Stimulated activated CD4-positive, alpha-beta T cell treated with anti-CD3 and anti-CD28 coated beads, Interleukin-1b, Interleukin-23, amount 100 ng/mL, for 48 hours (primary cell): ENCODE results near the gene AFF4.
A peak's percentile ranks its signal among the peaks of the same experiment; 100 is the strongest.
"Not testable (repeated sequence)": the region's sequence is repeated elsewhere in the genome, so short reads cannot be mapped to it uniquely, and the experiment has no call there.

ENCODE experiments used
- DNase-seq: peaks from one replicate; pipeline ENCODE4 v3.0.0-alpha.2; 2020

The AFF4 gene, protein sequence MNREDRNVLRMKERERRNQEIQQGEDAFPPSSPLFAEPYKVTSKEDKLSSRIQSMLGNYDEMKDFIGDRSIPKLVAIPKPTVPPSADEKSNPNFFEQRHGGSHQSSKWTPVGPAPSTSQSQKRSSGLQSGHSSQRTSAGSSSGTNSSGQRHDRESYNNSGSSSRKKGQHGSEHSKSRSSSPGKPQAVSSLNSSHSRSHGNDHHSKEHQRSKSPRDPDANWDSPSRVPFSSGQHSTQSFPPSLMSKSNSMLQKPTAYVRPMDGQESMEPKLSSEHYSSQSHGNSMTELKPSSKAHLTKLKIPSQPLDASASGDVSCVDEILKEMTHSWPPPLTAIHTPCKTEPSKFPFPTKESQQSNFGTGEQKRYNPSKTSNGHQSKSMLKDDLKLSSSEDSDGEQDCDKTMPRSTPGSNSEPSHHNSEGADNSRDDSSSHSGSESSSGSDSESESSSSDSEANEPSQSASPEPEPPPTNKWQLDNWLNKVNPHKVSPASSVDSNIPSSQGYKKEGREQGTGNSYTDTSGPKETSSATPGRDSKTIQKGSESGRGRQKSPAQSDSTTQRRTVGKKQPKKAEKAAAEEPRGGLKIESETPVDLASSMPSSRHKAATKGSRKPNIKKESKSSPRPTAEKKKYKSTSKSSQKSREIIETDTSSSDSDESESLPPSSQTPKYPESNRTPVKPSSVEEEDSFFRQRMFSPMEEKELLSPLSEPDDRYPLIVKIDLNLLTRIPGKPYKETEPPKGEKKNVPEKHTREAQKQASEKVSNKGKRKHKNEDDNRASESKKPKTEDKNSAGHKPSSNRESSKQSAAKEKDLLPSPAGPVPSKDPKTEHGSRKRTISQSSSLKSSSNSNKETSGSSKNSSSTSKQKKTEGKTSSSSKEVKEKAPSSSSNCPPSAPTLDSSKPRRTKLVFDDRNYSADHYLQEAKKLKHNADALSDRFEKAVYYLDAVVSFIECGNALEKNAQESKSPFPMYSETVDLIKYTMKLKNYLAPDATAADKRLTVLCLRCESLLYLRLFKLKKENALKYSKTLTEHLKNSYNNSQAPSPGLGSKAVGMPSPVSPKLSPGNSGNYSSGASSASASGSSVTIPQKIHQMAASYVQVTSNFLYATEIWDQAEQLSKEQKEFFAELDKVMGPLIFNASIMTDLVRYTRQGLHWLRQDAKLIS

GRCh38 chr5:132963171-132964104 is at the start of gene AFF4:
TSS of gene AFF4 (minus strand) at chr5:132963634. CDS start at chr5:132937189, 26,445 bp downstream.
- peak; percentile 88 for DNase-seq

- not testable (repeated sequence) for DNase-seq
These were observed 45.0 kb upstream of the AFF4 start for GRCh38 chr5:133008455-133008854.

- no peak for DNase-seq
These were observed 43.2 kb upstream of the AFF4 start for GRCh38 chr5:133006653-133007052.

- DNase-seq: no peak
These were observed 35.8 kb upstream of the AFF4 start for GRCh38 chr5:132999246-132999645.

DNA sequence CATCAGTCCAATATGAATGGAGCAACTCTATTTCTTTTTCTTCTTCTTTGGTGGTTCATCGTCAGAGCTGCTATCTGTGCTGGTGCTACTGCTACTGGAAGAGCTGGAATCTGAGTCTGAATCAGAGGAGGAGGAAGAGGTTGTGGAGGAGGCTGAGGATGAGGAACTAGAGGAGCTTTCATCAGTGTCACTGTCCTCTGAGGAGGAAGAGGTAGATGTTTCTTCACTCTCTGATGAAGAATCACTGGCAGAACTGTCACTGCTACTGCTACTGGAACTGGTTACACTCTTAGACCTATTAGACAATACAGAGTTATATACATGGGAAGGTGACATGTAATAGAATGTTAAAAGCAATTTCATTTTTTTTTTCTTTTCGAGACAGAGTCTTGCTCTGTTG is 35.1 kb upstream of the AFF4 start:
- DNase-seq: no peak

GRCh38 chr5:132996307-132996706 is 32.9 kb upstream of the AFF4 start:
- DNase-seq: no peak

DNA sequence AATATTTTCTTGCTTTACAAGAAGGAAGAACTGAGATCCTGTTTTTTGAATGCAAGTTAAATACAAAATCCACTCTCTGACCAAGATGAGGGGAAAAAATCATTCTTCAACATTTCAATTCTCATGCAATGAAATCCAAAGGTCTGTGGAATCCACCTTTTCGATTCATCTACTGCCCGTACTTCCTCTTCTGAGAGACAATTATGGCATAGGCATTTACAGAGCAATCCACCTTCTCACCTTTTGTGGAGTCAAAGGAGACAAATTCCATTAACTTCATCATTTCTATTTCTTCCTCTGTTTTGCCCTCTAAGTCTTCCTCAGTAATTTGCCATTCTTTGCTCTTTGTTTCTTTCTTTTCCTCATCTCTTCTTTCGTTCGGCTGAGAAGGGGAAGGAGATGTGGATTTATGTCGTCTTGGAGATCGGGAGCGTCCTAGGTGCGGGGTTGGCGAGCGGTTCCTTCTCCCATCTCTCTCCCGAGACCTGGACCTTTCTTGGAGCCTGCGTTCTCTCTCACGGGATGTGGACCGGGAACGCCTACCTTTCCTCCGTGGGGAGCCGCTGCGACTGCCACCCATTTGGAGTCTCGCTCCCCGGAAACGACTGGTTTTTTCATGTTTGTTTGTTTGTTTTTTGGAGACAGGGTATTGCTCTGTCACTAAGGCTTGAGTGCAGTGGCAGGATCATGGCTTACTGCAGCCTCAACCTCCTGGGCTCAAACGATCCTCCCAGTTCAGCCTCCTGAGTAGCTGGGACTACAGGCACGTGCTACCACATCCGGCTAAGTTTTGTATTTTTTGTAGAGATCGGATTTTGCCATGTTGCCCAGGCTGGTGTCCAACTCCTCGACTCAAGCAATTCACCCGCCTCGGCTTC is 24.3 kb upstream of the AFF4 start:
- DNase-seq: no peak

DNA sequence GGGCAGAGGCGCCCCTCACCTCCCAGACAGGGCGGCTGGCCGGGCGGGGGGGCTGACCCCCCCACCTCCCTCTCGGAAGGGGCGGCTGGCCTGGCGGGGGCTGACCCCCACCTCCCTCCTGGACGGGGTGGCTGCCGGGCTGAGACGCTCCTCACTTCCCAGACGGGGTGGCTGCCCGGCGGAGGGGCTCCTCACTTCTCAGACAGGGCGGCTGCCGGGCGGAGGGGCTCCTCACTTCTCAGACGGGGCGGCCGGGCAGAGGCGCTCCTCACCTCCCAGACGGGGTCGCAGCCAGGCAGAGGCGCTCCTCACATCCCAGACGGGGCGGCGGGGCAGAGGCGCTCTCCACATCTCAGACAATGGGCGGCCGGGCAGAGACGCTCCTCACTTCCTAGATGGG is 19.5 kb upstream of the AFF4 start:
- DNase-seq: not testable (repeated sequence)

DNA sequence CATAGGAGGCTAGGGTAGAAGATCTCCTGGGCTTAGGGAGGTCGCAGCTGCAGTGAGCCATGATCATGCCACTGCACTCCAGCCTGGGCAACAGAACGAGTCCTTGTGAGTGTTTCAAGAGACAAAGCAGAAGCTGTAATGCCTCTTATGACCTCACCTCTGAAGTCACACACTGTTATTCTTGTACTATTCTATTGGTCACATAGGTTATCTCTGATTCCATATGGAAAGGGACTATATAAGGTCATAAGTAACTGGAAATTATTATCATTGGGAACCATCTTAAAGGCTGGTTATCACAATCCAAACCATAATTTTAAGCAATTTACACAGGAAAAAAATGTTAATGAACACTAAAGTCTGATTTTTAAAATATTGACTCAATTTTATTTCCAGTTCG is 17.9 kb upstream of the AFF4 start:
- no peak for DNase-seq

GRCh38 chr5:132979976-132980375 is 16.5 kb upstream of the AFF4 start:
- DNase-seq: no peak

DNA sequence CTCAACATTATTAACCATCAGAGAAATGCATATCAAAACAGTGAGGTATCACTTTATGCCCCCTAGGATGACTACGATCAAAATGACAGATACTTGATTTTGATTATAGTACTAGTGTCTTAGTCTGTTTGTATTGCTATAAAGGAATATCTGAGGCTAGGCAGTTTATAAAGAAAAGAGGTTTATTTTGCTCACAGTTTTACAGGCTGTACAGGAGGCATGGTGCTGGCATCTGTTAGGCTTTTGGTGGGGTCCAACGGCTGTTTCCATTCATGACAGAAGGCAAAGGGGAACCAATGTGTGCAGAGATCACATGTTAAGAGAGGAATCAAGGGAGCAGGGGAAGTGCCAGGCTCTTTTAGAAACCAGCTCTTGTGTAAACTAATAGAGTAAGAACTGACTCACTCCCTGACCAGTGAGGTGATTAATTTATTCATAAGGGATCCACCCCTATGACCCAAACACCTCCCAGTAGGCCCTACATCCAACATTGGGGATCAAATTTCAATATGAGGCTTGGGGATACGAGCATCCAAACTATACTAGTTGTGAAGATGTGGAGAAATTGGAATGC is 16.0 kb upstream of the AFF4 start:
- DNase-seq: no peak

DNA sequence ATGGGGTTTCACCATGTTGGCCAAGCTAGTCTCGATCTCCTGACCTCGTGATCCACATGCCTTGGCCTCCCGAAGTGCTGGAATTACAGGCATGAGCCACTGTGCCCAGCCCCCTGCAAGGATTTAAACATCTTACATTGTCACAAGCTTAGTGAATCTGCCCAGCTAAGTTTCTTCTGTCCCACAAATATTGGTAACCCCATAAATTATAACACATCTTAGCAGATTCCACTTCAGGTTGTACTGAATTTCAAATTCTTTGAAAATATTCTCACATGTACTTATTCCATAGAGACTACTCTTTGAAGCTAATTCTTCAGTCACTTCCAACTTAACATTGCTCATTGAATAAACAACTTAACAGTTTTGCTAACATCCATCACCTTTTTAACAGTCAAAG is 13.4 kb upstream of the AFF4 start:
- DNase-seq: no peak

GRCh38 chr5:132972436-132972828 is 9.0 kb upstream of the AFF4 start:
- not testable (repeated sequence) for DNase-seq

- no peak for DNase-seq
These were observed 8.3 kb upstream of the AFF4 start for GRCh38 chr5:132971483-132972435.

DNA sequence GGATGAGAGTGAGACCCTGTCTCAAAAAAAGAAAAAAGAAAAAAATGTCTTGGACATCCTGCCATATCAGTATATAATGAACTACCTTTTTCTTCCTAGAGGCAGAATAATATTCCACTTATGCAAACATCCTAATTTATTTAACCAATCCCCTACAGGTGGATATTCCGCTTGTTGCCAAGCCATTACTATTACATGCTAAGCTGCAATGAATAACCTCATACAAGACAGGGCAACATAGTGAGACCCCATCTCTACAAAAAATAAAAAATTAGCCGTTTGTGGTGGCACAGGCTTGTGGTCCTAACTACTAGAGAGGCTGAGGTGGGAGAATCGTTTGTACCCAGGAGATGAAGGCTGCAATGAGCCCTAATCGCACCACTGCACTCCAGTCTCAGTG is 1.7 kb upstream of the AFF4 start:
- no peak for DNase-seq

DNA sequence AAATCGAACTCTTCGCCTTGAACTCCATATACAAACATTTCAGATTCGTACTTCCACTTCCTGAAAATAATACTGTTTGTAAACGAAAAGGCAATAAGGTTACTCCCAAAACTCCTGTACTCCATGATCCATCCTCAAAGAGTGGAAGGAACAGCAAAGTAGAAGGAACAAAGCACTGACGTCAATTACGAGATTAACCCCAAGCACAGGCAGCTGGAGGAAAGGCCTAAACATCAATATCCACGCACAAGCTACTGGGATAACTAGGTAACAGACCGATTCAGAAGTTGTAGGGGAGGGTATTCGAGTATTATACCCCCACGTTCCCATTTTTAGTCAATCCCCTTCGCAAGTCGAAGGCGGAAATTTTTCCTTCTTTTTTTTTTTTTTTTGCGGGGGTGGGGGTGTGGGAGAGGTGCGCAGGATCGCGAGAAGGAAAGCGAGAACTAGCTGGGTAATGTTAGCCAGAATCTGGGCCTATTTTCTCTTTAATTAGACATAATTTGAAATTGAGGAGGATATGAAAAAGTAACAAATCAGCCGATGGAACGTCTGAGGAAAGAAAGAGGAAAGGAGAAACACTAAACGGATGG is 909 bp downstream of the AFF4 start:
- no peak for DNase-seq

DNA sequence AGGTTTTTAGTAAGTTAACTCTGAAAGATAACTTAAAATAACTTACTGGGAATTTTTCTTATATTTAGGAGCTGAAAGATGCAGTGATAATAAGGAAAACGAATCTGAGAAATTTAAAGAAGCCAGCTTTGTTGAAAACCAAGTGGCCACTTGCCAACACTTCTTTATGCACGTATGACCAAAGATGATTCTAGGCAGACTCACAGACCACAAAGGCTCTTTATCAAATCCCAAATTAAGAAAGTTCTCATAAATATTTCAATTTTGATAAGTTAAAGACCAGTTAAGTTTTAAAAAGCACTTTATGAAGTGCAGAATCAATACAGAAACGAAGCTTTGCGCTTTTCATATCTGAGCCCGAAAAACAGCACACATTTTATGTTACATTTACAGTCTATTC is 1.5 kb downstream of the AFF4 start:
- DNase-seq: no peak

GRCh38 chr5:132961123-132961815 is 2.2 kb downstream of the AFF4 start:
- not testable (repeated sequence) for DNase-seq
